Calu3 (cell line): Measurements from ENCODE around the gene ALG1. TPM values are rescaled to one million over a fixed set of nuclear protein-coding genes. Genes with fewer than 3 reads are reported as not detected.
A peak's percentile ranks its signal among the peaks of the same experiment; 100 is the strongest.
"Not testable (repeated sequence)": the region's sequence is repeated elsewhere in the genome, so short reads cannot be mapped to it uniquely, and the experiment has no call there.

ENCODE experiments used
- BruUV-seq: library from RNA; stranded (reverse); fragments of 400-500 nt; replicated peaks from 2 replicates; lab custom pipeline; 2021; lab: Mats Ljungman, UMichigan
- CTCF ChIA-PET: fragments of 300-600 bp; sonication (Branson Sonifier 250); formaldehyde crosslinking; loops from one replicate; lab custom pipeline; 2022; ENCODE audit warnings: antibody characterized with exemption; lab: Charles Lee
- DNase-seq: peaks from one replicate; pipeline ENCODE4 v3.0.0; 2022
- H3K27ac Mint-ChIP-seq: one replicate; pipeline ENCODE4 v1.8.0; 2022; ENCODE audit warnings: mixed read lengths; ENCODE audit not compliant: unreplicated experiment
- H3K27me3 Mint-ChIP-seq: one replicate; pipeline ENCODE4 v1.8.0; 2022; ENCODE audit warnings: mixed read lengths; ENCODE audit not compliant: unreplicated experiment
- H3K36me3 Mint-ChIP-seq: one replicate; pipeline ENCODE4 v1.8.0; 2022; ENCODE audit warnings: mild to moderate bottlenecking, moderate library complexity, mixed read lengths; ENCODE audit not compliant: insufficient read depth, unreplicated experiment
- H3K4me1 Mint-ChIP-seq: one replicate; pipeline ENCODE4 v1.8.0; 2022; ENCODE audit warnings: mild to moderate bottlenecking, low read depth, mixed read lengths; ENCODE audit not compliant: unreplicated experiment
- H3K4me3 Mint-ChIP-seq: one replicate; pipeline ENCODE4 v1.8.0; 2022; ENCODE audit warnings: mild to moderate bottlenecking, low read depth, moderate library complexity, mixed read lengths; ENCODE audit not compliant: unreplicated experiment
- H3K9me3 Mint-ChIP-seq: one replicate; pipeline ENCODE4 v1.8.0; 2022; ENCODE audit warnings: low read depth, mixed read lengths; ENCODE audit not compliant: unreplicated experiment
- intact Hi-C: fragments of 100-400 bp; cut with micrococcal nuclease; formaldehyde crosslinking; loops from one replicate; pipeline ENCODE4 v1.10.0; 2022; ENCODE audit not compliant: unreplicated experiment
- total RNA-seq: library from RNA; stranded (reverse); gene quantifications from 2 replicates; pipeline ENCODE4 v1.2.3, GENCODE V29; 2022

The ALG1 gene
- total RNA-seq, 1 experiment from 2014 or later, result 38.3 TPM

- Mint-ChIP-seq H3K4me1 (peaks cover 17% of the 10 kb centered on the region), H3K36me3 (peaks cover 41% of the 10 kb centered on the region)
- CTCF ChIA-PET, H3K4me3 Mint-ChIP-seq, DNase-seq, H3K27ac Mint-ChIP-seq, H3K9me3 Mint-ChIP-seq, H3K27me3 Mint-ChIP-seq: not testable (repeated sequence)
- intact Hi-C loops, result loop anchor here (10.0 kb wide), 1 partner anchor 140 kb away; the partner anchor contains the start of gene SEC14L5
- TSS peak; percentile 13 for BruUV-seq
Observed at GRCh38 chr16:5095145-5095830, 23.6 kb downstream of the ALG1 start.

GRCh38 chr16:5096437-5097060 lies 24.9 kb downstream of the ALG1 start:
- peaks cover 15% of the 10 kb centered on the region for H3K27me3 Mint-ChIP-seq
- H3K9me3 Mint-ChIP-seq, BruUV-seq, DNase-seq, CTCF ChIA-PET: not testable (repeated sequence)
- peaks cover 41% of the 10 kb centered on the region for H3K36me3 Mint-ChIP-seq
- H3K27ac Mint-ChIP-seq, result peak overlapping the region; percentile 86
- peaks cover 17% of the 10 kb centered on the region for H3K4me1 Mint-ChIP-seq
- peak overlapping the region; percentile 83 for H3K4me3 Mint-ChIP-seq
- intact Hi-C loops, result loop anchor here (10.0 kb wide), 1 partner anchor 142 kb away; the partner anchor contains the start of gene SEC14L5

GRCh38 chr16:5097061-5097469 lies 25.4 kb downstream of the ALG1 start:
- DNase-seq, result peak; percentile 17
- peak overlapping the region; percentile 83 for H3K4me3 Mint-ChIP-seq
- TSS peak; percentile 64 for BruUV-seq
- peaks cover 38% of the 10 kb centered on the region for H3K36me3 Mint-ChIP-seq
- CTCF ChIA-PET, H3K9me3 Mint-ChIP-seq: not testable (repeated sequence)
- H3K4me1 Mint-ChIP-seq, result peaks cover 13% of the 10 kb centered on the region
- intact Hi-C loops, result loop anchor here (10.0 kb wide), 1 partner anchor 142 kb away; the partner anchor contains the start of gene SEC14L5
- peaks cover 20% of the 10 kb centered on the region for H3K27me3 Mint-ChIP-seq
- peak overlapping the region; percentile 86 for H3K27ac Mint-ChIP-seq

GRCh38 chr16:5097470-5098220 lies 26.0 kb downstream of the ALG1 start, which contains the start of gene EEF2KMT:
TSS of gene EEF2KMT (minus strand) at chr16:5097795. CDS start at chr16:5097739, 56 bp downstream.
- Mint-ChIP-seq H3K27me3 (peaks cover 24% of the 10 kb centered on the region), H3K36me3 (peaks cover 33% of the 10 kb centered on the region), H3K27ac (peak within 1 kb of the TSS; percentile 86), H3K4me1 (peaks cover 12% of the 10 kb centered on the region), H3K4me3 (peak within 1 kb of the TSS; percentile 83)
- CTCF ChIA-PET, result interaction anchor here (0.6 to 1.4 kb wide), 8 partner anchors 13 to 1546 kb away, joined by 3 to 5 read pairs (median 3); partner anchors contain the start of genes ANKS3, DNAAF8 and MGRN1
- not testable (repeated sequence) for H3K9me3 Mint-ChIP-seq, BruUV-seq
- intact Hi-C loops, result loop anchor here (10.0 kb wide), 1 partner anchor 143 kb away; the partner anchor contains the start of gene SEC14L5
- DNase-seq, result peak; percentile 99

- DNase-seq, result peak; percentile 74
- Mint-ChIP-seq H3K36me3 (peaks cover 28% of the 10 kb centered on the region), H3K27me3 (peaks cover 33% of the 10 kb centered on the region), H3K27ac (peak overlapping the region; percentile 86), H3K4me1 (peaks cover 12% of the 10 kb centered on the region), H3K4me3 (peak overlapping the region; percentile 83)
- BruUV-seq, H3K9me3 Mint-ChIP-seq: not testable (repeated sequence)
- intact Hi-C loops, result loop anchor here (10.0 kb wide), 1 partner anchor 144 kb away; the partner anchor contains the start of gene SEC14L5
- CTCF ChIA-PET, result interaction anchor here (0.6 to 1.4 kb wide), 8 partner anchors 14 to 1545 kb away, joined by 3 to 5 read pairs (median 3); partner anchors contain the start of genes ANKS3, DNAAF8 and MGRN1
Observed at GRCh38 chr16:5098221-5099159, 26.8 kb downstream of the ALG1 start.

- Mint-ChIP-seq H3K4me1 (peaks cover 12% of the 10 kb centered on the region), H3K27me3 (peaks cover 37% of the 10 kb centered on the region), H3K4me3 (peak overlapping the region; percentile 83), H3K36me3 (peaks cover 24% of the 10 kb centered on the region)
- not testable (repeated sequence) for H3K9me3 Mint-ChIP-seq, H3K27ac Mint-ChIP-seq, DNase-seq, BruUV-seq
- intact Hi-C loops, result loop anchor here (10.0 kb wide), 1 partner anchor 144 kb away; the partner anchor contains the start of gene SEC14L5
- CTCF ChIA-PET, result interaction anchor here (1.2 to 1.4 kb wide), 2 partner anchors 17 to 517 kb away, joined by 3 to 5 read pairs; no protein-coding TSS in a partner anchor
Observed at GRCh38 chr16:5099174-5099573, 27.5 kb downstream of the ALG1 start.

GRCh38 chr16:5103296-5104032 lies 31.8 kb downstream of the ALG1 start:
- CTCF ChIA-PET, H3K4me3 Mint-ChIP-seq, H3K4me1 Mint-ChIP-seq, BruUV-seq, H3K27ac Mint-ChIP-seq, H3K36me3 Mint-ChIP-seq, H3K9me3 Mint-ChIP-seq, intact Hi-C loops, DNase-seq: not testable (repeated sequence)
- H3K27me3 Mint-ChIP-seq, result peaks cover 37% of the 10 kb centered on the region

GRCh38 chr16:5105039-5105438 lies 33.4 kb downstream of the ALG1 start:
- H3K4me1 Mint-ChIP-seq, H3K27ac Mint-ChIP-seq, H3K36me3 Mint-ChIP-seq, CTCF ChIA-PET, intact Hi-C loops, H3K9me3 Mint-ChIP-seq, H3K4me3 Mint-ChIP-seq, BruUV-seq, DNase-seq: not testable (repeated sequence)
- peaks cover 37% of the 10 kb centered on the region for H3K27me3 Mint-ChIP-seq
